Fibroblast of skin of abdomen (primary cell): ENCODE data around the gene CHD3.
A peak's percentile ranks its signal among the peaks of the same experiment; 100 is the strongest.
"Not testable (repeated sequence)": the region's sequence is repeated elsewhere in the genome, so short reads cannot be mapped to it uniquely, and the experiment has no call there.

Experiments
- DNase-seq: peaks from one replicate; pipeline ENCODE4 v3.0.0-alpha.2; 2013

Gene CHD3

GRCh38 chr17:7849751-7850504 lies 38.7 kb upstream of the CHD3 start:
- no peak for DNase-seq

GRCh38 chr17:7850701-7851437 lies 37.7 kb upstream of the CHD3 start:
- no peak for DNase-seq

GRCh38 chr17:7851438-7852261 lies 36.9 kb upstream of the CHD3 start:
- DNase-seq: peak; percentile 81

- no peak for DNase-seq
These were observed 36.3 kb upstream of the CHD3 start for GRCh38 chr17:7852262-7852670.

DNA sequence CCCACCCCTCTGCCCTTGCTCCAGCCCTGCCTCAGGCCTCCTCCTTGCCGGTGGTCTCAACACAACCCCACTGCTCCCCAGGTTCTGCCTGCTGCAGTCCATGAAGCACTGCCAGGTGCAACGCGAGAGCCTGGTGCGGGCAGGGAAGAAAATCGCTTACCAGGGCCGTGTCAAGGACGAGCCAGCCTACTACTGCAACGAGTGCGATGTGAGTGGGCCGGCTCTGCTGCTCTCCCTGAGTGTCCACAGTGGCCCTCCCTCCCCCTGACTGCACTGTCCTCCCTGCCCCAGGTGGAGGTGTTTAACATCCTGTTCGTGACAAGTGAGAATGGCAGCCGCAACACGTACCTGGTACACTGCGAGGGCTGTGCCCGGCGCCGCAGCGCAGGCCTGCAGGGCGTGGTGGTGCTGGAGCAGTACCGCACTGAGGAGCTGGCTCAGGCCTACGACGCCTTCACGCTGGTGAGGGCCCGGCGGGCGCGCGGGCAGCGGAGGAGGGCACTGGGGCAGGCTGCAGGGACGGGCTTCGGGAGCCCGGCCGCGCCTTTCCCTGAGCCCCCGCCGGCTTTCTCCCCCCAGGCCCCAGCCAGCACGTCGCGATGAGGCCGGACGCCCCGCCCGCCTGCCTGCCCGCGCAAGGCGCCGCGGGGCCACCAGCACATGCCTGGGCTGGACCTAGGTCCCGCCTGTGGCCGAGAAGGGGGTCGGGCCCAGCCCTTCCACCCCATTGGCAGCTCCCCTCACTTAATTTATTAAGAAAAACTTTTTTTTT lies 35.5 kb upstream of the CHD3 start:
- DNase-seq: no peak

DNA sequence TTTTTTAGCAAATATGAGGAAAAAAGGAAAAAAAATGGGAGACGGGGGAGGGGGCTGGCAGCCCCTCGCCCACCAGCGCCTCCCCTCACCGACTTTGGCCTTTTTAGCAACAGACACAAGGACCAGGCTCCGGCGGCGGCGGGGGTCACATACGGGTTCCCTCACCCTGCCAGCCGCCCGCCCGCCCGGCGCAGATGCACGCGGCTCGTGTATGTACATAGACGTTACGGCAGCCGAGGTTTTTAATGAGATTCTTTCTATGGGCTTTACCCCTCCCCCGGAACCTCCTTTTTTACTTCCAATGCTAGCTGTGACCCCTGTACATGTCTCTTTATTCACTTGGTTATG lies 34.9 kb upstream of the CHD3 start:
- DNase-seq: no peak

- DNase-seq: no peak
These were observed 34.4 kb upstream of the CHD3 start for GRCh38 chr17:7854078-7854777.

DNA sequence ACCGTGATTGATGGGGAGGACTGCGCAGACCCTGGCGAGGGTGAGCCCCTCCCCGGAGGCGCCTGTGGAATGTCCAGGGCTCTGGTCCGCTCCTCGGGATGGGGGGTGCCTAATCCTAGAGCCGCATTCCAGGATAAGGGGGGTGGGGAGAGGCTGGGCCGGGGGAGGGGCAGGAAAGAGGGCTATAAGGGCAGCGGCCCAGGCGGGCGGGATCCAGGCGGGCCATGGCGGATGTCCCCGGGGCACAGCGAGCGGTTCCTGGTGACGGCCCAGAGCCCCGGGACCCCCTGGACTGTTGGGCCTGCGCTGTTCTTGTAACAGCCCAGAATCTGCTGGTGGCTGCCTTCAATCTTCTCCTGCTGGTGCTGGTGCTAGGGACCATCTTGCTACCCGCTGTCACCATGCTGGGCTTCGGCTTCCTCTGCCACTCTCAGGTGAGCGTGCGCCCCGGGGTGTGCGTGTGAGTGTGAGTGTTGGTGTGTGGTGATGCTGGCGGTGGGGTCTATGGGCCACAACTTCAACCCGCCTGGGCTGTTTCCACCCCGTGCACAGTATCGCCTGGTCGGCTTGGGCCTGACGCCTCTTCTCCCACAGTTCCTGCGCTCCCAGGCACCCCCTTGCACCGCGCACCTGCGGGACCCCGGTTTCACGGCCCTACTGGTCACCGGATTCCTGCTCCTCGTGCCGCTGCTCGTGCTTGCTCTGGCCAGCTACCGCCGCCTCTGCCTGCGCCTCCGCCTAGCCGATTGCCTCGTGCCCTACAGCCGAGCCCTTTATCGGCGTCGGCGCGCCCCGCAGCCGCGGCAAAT lies 33.5 kb upstream of the CHD3 start, which contains the start of gene TMEM88:
TSS of gene TMEM88 (plus strand) at position 216 of the 809 bp plus-strand sequence. CDS start at position 225, 9 bp downstream.
- no peak for DNase-seq

DNA sequence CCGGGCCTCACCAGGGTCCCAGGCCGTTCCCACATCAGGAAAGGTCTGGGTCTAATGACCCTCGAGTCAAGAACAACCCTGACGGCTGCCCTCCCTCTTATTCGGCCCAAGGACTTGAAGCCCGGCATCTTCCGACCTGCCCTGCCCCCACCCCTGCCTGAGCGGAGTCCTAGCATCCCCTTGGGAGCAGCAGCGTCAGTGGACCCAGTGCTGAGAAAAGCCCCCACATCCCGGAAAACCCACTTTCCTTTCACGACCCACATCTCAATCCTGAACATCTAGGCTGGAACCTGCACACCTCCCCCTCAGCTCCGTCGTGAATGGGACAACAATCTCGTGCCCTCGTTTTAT lies 33.0 kb upstream of the CHD3 start:
- DNase-seq: no peak

GRCh38 chr17:7856011-7856810 lies 32.4 kb upstream of the CHD3 start:
- DNase-seq: peak; percentile 28

GRCh38 chr17:7856811-7857712 lies 31.5 kb upstream of the CHD3 start, which contains the start of gene NAA38:
Gene NAA38 (minus strand): TSS chr17:7857559. CDS start chr17:7857463, 96 bp downstream.
- DNase-seq: peak; percentile 100

DNA sequence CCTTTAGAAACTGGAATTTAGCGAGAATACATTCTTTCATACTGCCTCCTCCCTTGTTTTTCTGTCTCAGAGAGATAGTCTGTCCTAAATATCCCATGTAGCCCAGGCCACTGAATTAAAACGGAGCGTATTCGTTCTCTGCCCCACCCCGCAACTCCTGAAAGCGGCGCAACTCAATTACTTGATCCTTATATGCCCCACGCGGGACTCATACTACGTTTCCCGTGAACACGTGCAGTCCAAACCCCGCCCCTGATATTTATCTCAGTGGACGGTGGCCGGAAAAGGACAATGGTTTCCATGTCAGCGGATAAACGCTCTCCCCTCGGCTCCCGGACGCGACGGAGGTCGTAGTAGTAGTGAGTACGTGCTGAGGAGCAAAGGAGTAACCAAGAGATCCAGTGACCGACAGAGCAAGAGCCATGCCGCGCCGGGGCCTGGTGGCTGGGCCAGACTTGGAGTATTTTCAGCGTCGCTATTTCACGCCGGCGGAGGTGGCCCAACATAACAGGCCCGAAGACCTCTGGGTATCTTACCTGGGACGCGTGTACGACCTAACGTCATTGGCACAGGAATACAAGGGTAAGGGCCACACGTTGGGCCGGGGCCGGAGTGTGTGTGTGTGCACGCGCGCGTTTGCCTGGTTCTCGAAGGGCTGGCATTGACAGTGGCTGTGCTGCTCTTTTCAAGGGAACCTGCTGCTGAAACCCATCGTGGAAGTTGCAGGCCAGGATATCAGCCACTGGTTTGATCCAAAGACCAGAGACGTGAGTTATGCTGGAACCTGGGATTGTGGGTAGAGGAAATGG lies 30.7 kb upstream of the CHD3 start, which contains the start of gene CYB5D1:
TSS of gene CYB5D1 (plus strand) at position 291 of the 809 bp plus-strand sequence. CDS start at position 423, 132 bp downstream.
- DNase-seq: peak; percentile 94

DNA sequence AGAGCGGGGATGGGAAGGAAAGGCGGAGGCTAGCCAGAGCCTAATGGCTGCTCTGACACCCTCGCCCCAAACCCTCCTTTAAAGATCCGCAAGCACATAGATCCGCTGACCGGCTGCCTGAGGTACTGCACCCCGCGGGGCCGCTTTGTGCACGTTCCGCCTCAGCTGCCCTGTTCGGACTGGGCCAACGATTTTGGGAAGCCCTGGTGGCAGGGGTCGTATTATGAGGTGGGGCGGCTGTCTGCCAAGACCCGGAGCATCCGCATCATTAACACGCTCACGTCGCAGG lies 30.1 kb upstream of the CHD3 start:
- DNase-seq: peak; percentile 56

GRCh38 chr17:7859028-7859427 lies 29.6 kb upstream of the CHD3 start:
- DNase-seq: no peak

GRCh38 chr17:7862692-7863437 lies 25.7 kb upstream of the CHD3 start:
- peak; percentile 70 for DNase-seq

DNA sequence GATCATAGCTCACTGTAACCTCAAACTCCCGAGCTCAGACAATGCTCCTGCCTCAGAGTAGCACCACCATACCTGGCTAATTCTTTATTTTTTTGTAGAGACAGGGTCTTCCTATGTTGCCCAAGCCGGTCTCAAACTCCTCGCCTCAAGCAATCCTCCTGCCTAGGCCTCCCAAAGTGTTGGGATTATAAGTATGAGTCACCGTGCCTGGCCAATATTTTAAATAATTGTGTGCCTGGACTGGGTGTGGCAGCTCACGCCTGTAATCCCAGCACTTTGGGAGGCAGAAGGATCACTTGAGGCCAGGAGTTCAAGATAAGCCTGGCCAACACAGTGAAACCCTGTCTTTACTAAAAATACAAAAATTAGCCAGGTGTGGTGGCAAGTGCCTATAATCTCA lies 24.2 kb upstream of the CHD3 start:
- DNase-seq: not testable (repeated sequence)

- DNase-seq: no peak
These were observed 23.5 kb upstream of the CHD3 start for GRCh38 chr17:7864995-7865650.
